Effector memory CD4-positive, alpha-beta T cell (primary cell): ENCODE measurements around the gene ZNF557.
"Not testable (repeated sequence)": the region's sequence is repeated elsewhere in the genome, so short reads cannot be mapped to it uniquely, and the experiment has no call there.

Experiments used
- DNase-seq, 3 donors: peaks; one replicate each; pipeline ENCODE4 v3.0.0-alpha.2; 2020
- H3K27ac ChIP-seq: 2 replicates; pipeline ENCODE4 v1.7.0; 2013; ENCODE audit warnings: mild to moderate bottlenecking, low read length, moderate library complexity; ENCODE audit not compliant: insufficient read depth, poor library complexity, severe bottlenecking
- H3K27me3 ChIP-seq: replicated peaks from 2 replicates; pipeline ENCODE4 v1.7.0; 2013; ENCODE audit warnings: mild to moderate bottlenecking, low read length; ENCODE audit not compliant: insufficient read depth, control insufficient read depth, poor library complexity, severe bottlenecking
- H3K36me3 ChIP-seq: 2 replicates; pipeline ENCODE4 v1.7.0; 2013; ENCODE audit warnings: mild to moderate bottlenecking, low read length, moderate library complexity; ENCODE audit not compliant: control insufficient read depth, insufficient read depth
- H3K4me1 ChIP-seq: 2 replicates; pipeline ENCODE4 v1.7.0; 2013; ENCODE audit warnings: low read length, mild to moderate bottlenecking; ENCODE audit not compliant: control insufficient read depth, insufficient read depth, poor library complexity, severe bottlenecking
- H3K4me3 ChIP-seq: 2 replicates; pipeline ENCODE4 v1.7.0; 2013; ENCODE audit warnings: low read length, low read depth, mild to moderate bottlenecking; ENCODE audit not compliant: insufficient read depth, poor library complexity, severe bottlenecking
- H3K9me3 ChIP-seq: 2 replicates; pipeline ENCODE4 v1.7.0; 2013; ENCODE audit warnings: mild to moderate bottlenecking, low read length, moderate library complexity; ENCODE audit not compliant: control insufficient read depth

Gene ZNF557

DNA sequence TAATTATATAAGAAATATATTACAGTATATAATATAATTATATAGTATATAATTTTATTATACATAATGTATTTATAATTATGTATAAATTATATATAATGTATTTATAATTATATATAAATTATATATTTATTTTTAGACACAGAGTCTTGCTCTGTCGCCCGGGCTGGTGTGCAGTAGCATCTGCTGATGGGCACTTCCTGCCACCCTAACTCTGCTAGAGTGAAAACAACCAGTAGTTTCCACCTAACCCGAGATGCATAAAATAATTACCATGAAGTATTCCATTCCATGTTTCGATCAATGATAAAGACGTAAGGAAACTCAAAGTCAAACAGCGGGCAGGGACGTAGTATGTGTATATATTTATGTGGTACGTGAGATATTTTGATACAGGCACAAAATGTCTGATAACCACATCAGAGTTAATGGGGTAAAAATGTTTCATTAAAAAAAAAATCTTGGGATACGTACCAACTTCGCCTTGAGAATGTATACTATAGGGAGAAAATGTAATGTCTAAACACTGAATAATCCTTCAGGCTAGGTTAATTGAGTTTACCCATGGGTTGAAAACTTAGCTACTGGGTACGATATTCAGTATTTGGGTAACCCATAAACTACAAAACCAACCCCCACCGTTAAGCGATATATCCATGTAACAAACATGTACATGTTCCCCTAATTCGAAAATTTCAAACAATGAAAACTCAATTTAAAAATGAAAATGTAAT, 14.7 kb upstream of the ZNF557 start:
- not testable (repeated sequence) for H3K4me3 ChIP-seq, DNase-seq

GRCh38 chr19:7055679-7056078, 13.8 kb upstream of the ZNF557 start:
- not testable (repeated sequence) for H3K27me3 ChIP-seq, H3K36me3 ChIP-seq, H3K4me3 ChIP-seq, H3K27ac ChIP-seq, DNase-seq, H3K9me3 ChIP-seq, H3K4me1 ChIP-seq

More for the DNA sequence above, 14.7 kb upstream of the ZNF557 start:
- H3K27ac ChIP-seq, H3K36me3 ChIP-seq, H3K4me1 ChIP-seq, H3K27me3 ChIP-seq, H3K9me3 ChIP-seq: not testable (repeated sequence)

DNA sequence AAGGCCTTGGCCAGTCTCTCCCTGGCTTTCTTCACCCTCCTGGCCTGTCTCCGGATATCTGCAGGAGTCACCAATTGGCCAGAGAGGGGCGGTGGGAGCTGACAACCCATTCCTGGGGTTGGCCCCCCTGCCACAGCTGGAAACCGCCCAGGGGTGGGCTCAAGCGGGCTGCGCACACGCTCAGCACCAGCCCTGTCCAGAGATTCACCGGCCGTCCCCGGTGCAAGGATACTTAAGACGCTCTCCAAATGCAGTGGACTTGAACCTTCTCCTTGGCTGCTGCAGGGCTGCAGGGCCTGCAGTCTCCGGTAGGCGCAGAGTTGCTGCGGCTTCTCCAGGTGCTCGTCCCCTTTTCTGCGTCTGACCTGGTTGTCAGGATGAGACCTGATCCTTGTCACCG, 13.1 kb upstream of the ZNF557 start:
- not testable (repeated sequence) for DNase-seq, H3K4me3 ChIP-seq, H3K36me3 ChIP-seq, H3K27ac ChIP-seq, H3K9me3 ChIP-seq, H3K27me3 ChIP-seq, H3K4me1 ChIP-seq

- H3K4me1 ChIP-seq, H3K27me3 ChIP-seq, H3K36me3 ChIP-seq, DNase-seq, H3K9me3 ChIP-seq, H3K27ac ChIP-seq, H3K4me3 ChIP-seq: not testable (repeated sequence)
These were observed 10.9 kb upstream of the ZNF557 start, which contains the start of gene MBD3L3 for GRCh38 chr19:7058576-7058975. MBD3L3 (minus strand) TSS chr19:7058676; CDS start chr19:7058605, 71 bp downstream.

GRCh38 chr19:7059977-7060376, 9.5 kb upstream of the ZNF557 start:
- not testable (repeated sequence) for H3K36me3 ChIP-seq, DNase-seq, H3K4me1 ChIP-seq, H3K4me3 ChIP-seq, H3K27ac ChIP-seq, H3K27me3 ChIP-seq, H3K9me3 ChIP-seq

- Histone ChIP-seq H3K36me3 (no peaks in the 10 kb centered on the region), H3K27ac (no peak overlapping the region), H3K4me3 (no peak overlapping the region), H3K4me1 (no peaks in the 10 kb centered on the region), H3K9me3 (no peaks in the 10 kb centered on the region), H3K27me3 (no peaks in the 10 kb centered on the region)
- DNase-seq, result no peak
These were observed 6.2 kb upstream of the ZNF557 start for GRCh38 chr19:7063339-7063738.

DNA sequence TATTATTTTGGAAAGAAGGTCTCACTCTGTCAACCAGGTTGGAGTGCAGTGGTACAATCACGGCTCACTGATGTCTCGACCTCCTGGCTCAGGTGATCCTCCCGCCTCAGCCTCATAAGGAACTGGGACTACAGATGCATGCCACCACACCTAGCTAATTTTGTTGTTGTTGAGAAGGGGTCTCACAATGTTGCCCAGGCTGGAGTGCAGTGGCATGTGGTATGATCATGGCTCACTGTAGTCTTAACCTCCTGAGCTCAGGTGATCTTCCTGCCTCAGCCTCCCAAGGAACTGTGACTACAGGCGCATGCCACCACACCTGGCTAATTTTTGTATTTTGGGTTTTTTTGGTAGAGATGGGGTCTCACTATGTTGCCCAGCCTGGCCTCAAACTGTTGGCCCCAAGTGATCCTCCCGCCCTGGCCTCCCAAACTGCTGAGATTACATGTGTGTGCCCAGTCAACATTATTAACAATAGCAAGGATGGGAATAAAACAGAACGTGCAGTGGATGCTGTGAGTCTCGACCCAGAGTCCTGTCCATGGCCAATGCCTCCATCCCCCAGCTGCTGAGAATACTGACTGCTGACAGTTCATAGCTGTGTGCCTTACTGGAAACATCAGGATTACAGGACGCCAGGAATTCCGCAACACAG, 5.6 kb upstream of the ZNF557 start:
- no peaks in the 10 kb centered on the region for H3K27me3 ChIP-seq
- no peak for DNase-seq
- H3K4me1 ChIP-seq, result no peaks in the 10 kb centered on the region
- no peaks in the 10 kb centered on the region for H3K36me3 ChIP-seq
- no peak overlapping the region for H3K4me3 ChIP-seq
- H3K27ac ChIP-seq, result no peak overlapping the region
- no peaks in the 10 kb centered on the region for H3K9me3 ChIP-seq

- H3K4me1 ChIP-seq, H3K36me3 ChIP-seq, H3K4me3 ChIP-seq, H3K27ac ChIP-seq, H3K27me3 ChIP-seq, DNase-seq, H3K9me3 ChIP-seq: not testable (repeated sequence)
These were observed 2.4 kb upstream of the ZNF557 start for GRCh38 chr19:7067122-7067521.

GRCh38 chr19:7067716-7068115, 1.8 kb upstream of the ZNF557 start:
- peaks cover 12% of the 10 kb centered on the region for H3K36me3 ChIP-seq
- no peak for DNase-seq

GRCh38 chr19:7068599-7068998, 904 bp upstream of the ZNF557 start:
- H3K27me3 ChIP-seq, result no peaks in the 10 kb centered on the region
- no peak for DNase-seq
- H3K27ac ChIP-seq, result peak overlapping the region; percentile 90
- no peaks in the 10 kb centered on the region for H3K9me3 ChIP-seq
- peaks cover 9% of the 10 kb centered on the region for H3K4me1 ChIP-seq
- H3K36me3 ChIP-seq, result peaks cover 20% of the 10 kb centered on the region
- H3K4me3 ChIP-seq, result no peak overlapping the region

More at GRCh38 chr19:7067716-7068115, 1.8 kb upstream of the ZNF557 start:
- H3K27me3 ChIP-seq, result no peaks in the 10 kb centered on the region
- H3K27ac ChIP-seq, result no peak overlapping the region
- H3K4me1 ChIP-seq, result peaks cover 9% of the 10 kb centered on the region
- H3K9me3 ChIP-seq, result no peaks in the 10 kb centered on the region
- no peak overlapping the region for H3K4me3 ChIP-seq
